Activated CD4-positive, CD25-positive, alpha-beta regulatory T cell treated with anti-CD3 and anti-CD28 coated beads, Interleukin-2, amount 50 U/mL, for 72 hours (primary cell): ENCODE measurements around the gene MEX3D.
A peak's percentile ranks its signal among the peaks of the same experiment; 100 is the strongest.

ENCODE experiments used
- DNase-seq: peaks from one replicate; pipeline ENCODE4 v3.0.0; 2021

MEX3D gene

GRCh38 chr19:1592755-1593500 lies 24.8 kb upstream of the MEX3D start, which contains the start of gene MBD3:
MBD3 (minus strand) TSS chr19:1592865; CDS start chr19:1592631, 234 bp downstream.
- DNase-seq: peak; percentile 90

- DNase-seq: peak; percentile 87
Measured at GRCh38 chr19:1592024-1592754, 24.1 kb upstream of the MEX3D start.

GRCh38 chr19:1591421-1592023 lies 23.4 kb upstream of the MEX3D start:
- no peak for DNase-seq

GRCh38 chr19:1590641-1591397 lies 22.7 kb upstream of the MEX3D start:
- no peak for DNase-seq

- no peak for DNase-seq
Measured at GRCh38 chr19:1587872-1588271, 19.7 kb upstream of the MEX3D start.

GRCh38 chr19:1585243-1585580 lies 17.1 kb upstream of the MEX3D start:
- no peak for DNase-seq

GRCh38 chr19:1584500-1585242 lies 16.5 kb upstream of the MEX3D start:
- no peak for DNase-seq

- DNase-seq: no peak
Measured at GRCh38 chr19:1582201-1582600, 14.1 kb upstream of the MEX3D start.

GRCh38 chr19:1580957-1581356 lies 12.8 kb upstream of the MEX3D start:
- DNase-seq: no peak

GRCh38 chr19:1580382-1580781 lies 12.3 kb upstream of the MEX3D start:
- no peak for DNase-seq

GRCh38 chr19:1579222-1579621 lies 11.1 kb upstream of the MEX3D start:
- no peak for DNase-seq

GRCh38 chr19:1577929-1578618 lies 9.9 kb upstream of the MEX3D start:
- no peak for DNase-seq

- no peak for DNase-seq
Measured at GRCh38 chr19:1577090-1577928, 9.2 kb upstream of the MEX3D start.

- DNase-seq: no peak
Measured at GRCh38 chr19:1576242-1577089, 8.3 kb upstream of the MEX3D start.

GRCh38 chr19:1575323-1576241 lies 7.5 kb upstream of the MEX3D start:
- no peak for DNase-seq

GRCh38 chr19:1574354-1575136 lies 6.4 kb upstream of the MEX3D start:
- no peak for DNase-seq

- no peak for DNase-seq
Measured at GRCh38 chr19:1572795-1573194, 4.7 kb upstream of the MEX3D start.

- DNase-seq: no peak
Measured at GRCh38 chr19:1571358-1571757, 3.2 kb upstream of the MEX3D start.
